ENCODE measurements around the gene JUND.

Gene JUND

DNA sequence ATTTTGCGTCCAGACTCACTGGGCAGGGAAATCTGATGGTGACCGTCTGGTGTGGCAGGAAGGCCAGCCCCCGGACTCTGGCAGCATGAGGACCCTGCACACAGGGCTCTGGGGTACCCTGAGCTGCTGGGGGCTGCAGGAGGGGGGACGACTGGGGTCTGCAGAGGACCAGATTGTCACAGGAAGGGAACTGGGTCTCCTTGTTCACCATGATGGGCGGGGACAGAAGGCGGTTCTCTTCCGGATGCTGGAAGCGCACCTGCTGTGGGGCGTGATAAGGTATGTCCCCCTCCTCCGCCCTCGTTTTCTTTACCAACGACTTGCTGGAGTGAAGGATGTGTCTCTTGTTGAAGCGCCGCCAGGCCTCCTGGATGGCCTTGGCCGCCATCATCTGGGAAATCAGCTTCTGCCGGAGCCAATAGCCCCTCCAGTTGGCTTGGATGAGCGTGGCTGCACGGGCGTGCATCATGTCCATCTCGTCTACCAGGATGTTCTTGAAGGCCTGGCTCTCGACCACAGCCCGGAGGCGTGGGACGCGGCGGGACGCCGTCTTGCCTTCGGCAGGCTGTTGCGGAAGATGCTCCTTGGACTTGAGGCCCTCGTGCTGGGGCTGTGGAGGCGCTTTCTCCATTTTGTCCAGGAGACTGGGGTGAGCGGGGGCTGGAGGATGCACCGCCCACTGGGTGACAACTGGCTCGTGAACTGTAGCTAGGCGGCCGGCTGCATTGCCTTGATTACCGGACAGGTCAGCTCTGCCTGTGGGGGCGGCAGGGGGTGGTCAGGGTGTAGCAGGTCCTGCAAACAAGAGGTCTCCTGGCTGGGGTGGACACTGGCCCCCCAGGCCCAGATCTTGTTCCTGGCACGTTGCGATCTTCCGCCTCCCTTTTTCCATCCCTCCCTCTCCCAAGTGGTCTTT, 14.4 kb downstream of the JUND start:
- no peak for DNase-seq (ENCODE audit: low spot score)

DNA sequence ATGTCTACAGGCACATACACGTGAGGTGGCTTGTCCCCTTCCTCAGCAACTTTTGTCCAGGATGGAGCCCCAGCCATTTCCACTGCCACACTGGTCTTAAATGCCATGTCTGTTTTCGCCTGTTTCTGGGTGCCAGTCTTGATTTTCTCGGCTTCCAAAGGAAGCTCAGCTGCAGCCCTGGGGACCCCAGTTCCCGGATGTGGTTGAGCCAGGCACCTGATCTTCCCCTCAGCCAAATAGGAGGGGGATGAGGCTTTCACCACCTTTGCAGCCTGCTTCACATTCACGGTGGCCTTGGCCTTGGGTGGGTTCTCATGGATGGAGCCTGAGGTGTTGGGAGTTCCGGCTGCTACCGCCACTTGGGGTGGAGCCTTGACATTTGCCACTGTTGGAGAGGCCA, 15.8 kb downstream of the JUND start:
- no peak for DNase-seq (ENCODE audit: low spot score)

DNA sequence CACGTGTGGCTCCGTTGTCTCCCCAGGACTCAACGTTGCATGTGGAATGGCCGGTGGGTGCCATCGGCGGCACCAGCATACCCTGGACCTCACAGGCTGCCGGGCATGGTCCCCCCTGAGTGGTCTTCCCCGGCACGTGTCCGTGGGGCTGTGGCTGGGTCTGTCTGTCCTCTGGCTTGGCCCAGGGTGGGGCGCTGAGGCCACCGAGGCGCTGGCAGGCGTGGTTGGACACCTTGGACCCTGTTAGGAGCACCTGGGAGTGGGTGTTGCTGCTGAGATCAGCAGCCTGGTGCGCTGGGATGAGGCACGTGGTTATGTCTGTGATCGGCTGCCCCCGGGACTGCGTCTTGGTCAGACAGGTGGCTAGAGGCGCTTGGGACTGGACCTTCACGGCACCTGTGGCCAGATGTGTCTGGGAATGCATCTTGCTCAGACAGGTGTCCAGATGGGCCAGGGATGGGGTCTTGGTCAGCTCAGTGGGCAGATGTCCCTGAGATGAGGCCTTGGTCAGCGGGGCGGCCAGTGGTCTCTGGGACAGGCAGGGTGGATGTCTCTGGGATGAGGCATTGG, 16.4 kb downstream of the JUND start:
- no peak for DNase-seq (ENCODE audit: low spot score)

DNA sequence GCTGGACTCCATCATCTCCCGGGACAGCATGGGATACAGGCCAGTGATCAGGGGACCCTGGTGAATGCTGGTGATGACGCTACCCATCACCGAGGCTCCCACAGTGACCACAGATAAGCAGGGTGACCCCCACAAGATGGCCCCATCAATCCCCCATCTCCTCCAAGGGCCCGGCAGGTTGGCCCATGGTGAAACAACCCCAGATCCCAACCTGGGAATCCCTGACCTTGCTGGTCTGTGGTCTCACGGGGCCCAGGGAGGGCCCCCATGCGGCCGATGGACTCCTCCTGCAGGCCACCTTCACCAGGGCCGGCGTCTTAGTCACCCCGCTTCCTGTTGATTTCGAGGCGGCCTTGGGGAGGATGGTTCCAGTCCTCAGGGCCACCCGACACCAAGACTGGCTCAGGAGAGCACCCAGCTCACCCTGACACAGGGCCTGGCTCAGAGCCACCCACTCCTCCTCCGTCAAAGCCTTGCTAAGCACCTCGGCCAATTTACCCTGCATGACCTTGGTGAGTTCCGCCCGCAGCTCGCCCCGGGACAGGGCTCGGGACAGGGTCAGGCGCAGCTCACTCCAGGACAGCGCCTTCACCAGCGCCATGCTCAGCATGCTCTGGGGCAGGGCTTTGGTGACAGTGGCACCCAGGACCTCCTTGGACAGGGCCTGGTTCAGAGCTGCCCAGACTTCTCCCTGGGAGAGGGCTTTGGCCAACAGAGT, 17.1 kb downstream of the JUND start:
- DNase-seq (ENCODE audit: low spot score) = no peak

DNA sequence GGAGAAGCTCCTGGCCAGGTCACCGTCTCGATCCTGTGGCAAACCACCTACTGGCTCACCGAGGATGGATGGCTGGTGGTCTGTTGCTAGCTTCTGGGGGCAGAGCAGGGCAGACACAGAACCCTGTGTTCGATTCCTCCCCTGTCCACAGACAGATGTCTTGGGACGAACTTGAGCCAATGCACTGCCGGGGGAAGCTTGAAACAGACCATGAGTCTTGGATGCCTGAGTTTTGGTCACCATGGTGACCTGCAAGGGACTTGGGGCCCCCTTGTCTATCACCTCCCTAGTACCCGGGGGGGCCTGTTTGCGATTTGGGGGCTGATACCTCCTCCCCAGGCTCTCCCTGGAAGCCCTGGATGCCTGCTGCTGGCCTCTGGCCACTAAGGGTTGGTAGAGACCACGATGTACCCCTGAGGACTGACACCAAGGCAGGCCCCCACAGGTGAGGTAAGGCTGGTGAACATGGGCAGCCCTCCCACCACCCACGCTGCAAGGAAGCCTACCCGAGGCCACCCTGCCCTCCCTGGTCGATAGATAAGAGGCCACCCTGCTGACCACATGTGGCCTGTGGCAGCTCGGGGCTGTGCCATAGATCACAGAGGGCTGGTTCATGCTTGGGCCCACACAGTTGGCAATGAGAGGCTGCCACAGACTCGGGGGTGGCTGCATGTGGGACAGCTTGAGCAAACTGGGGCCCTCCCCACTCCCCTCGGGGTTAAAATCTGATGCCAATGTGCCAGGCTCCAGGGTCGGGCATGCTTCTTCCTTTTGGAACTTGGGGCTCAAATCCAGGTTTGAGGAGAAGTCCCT, 17.9 kb downstream of the JUND start:
- no peak for DNase-seq (ENCODE audit: low spot score)

DNA sequence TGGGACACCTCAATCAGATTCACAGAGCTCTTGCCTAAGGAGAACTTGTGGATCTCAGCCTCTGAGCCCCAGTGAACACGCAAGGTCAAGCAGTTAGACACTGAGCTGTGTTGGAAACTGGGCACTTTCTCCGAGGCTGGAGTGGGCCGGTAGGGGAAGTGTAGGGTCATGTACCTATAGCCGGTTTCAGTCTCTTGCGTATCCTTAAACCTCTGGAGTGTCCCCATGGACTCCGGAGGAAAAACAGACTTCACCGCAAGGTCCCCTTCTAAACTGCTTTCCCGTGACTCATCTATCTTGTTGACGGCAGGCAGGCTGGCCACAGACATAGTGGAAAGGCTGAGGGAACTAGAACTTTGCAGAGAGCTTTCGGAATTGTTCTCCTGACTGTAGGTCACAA, 18.5 kb downstream of the JUND start:
- no peak for DNase-seq (ENCODE audit: low spot score)

DNA sequence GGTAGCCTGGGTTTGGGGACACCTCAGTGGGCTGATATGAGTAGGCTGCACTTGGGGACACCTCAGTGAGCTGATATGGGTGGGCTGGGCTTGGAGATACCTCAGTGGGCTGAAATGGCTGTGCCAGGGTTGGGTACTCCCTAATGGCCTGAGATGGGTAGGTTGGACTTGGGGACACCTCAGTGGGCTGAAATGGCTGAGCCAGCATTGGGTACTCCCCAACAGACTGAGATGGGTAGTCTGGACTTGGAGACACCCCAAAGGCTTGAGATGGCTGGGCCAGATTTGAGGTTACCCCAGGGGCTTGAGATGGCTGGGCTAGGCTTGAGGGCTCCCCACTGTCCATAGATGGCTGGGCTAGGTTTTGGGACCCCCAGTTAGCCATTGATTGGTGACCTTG, 19.3 kb downstream of the JUND start:
- no peak for DNase-seq (ENCODE audit: low spot score)

DNA sequence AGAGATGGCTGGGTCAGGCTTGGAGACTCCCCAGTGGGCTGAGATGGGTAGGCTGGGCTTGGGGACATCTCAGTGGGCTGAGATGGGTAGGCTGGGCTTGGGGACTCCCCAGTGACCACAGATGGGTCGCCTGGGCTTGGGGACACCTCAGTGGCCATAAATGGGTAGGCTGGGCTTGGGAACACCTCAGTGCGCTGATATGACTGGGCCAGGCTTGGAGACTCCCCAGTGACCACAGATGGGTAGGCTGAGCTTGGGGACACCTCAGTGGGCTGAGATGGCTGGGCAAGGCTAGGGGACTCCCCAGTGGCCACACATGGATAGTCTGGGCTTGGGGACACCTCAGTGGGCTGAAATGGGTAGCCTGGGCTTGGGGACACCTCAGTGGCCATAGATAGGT, 19.9 kb downstream of the JUND start:
- no peak for DNase-seq (ENCODE audit: low spot score)

DNA sequence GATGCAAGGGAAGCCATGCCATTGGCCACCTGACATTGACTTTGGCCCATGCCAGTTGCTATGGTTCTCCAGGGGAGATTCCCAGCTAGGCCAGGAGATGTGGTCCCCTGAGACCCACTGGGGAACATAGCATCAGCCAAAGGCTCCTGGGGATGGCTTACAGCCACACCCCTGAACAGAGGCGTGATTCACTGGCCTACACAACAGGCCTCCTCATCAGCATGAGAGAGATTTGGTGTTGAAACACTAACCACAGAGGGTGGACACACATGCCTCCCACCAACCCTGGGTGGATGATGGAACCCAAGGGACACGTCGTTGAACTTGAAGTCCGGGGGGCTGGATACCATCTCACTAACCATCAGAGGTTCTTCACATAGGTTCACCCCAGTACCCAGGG, 21.5 kb downstream of the JUND start:
- DNase-seq (ENCODE audit: low spot score) = no peak

DNA sequence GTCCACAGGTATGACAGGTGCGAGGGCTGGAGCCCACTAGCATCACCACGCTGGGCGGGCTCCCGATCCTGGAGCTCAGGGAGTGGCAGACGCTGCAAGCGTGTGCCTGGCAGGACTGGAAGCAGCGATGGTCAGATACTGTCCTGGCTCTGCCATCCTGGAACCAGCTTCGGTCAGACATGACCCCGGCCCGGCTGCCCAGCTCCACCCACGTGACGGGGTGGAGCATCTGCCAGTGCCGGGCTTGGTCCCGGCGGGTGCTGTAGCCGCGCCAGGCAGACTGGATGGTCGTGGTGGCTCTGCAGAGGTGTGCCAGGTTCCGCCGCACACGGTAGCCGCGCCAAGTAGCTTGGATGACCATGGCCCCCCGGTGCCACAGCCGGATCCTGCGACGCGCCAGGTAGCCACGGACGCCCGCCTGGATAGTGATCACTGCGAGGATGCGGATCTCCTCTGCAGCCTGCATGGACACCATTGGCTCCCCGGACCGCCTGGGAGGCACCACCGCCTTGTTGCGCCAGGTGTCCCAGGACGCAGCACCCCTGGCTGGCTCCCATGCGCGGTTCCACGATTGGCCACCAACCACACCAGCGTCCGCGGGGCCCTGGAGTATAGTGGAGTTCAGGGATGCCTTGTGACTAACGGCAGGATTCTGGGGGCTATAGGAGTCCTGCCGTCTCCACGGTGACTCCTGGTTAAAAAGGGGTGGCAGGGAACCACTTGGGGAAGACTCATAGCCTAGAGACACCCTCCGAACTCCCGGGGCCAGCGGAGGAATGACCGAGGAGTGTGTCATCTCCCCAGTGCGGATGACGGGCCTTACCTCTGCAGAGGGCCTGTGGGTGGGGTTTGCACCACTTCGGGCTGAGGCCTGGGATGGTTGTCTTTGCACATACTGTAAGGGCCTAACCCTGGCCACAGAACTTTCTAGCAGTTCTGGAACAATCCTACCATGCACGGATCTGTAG, 23.6 kb downstream of the JUND start:
- no peak for DNase-seq (ENCODE audit: low spot score)

DNA sequence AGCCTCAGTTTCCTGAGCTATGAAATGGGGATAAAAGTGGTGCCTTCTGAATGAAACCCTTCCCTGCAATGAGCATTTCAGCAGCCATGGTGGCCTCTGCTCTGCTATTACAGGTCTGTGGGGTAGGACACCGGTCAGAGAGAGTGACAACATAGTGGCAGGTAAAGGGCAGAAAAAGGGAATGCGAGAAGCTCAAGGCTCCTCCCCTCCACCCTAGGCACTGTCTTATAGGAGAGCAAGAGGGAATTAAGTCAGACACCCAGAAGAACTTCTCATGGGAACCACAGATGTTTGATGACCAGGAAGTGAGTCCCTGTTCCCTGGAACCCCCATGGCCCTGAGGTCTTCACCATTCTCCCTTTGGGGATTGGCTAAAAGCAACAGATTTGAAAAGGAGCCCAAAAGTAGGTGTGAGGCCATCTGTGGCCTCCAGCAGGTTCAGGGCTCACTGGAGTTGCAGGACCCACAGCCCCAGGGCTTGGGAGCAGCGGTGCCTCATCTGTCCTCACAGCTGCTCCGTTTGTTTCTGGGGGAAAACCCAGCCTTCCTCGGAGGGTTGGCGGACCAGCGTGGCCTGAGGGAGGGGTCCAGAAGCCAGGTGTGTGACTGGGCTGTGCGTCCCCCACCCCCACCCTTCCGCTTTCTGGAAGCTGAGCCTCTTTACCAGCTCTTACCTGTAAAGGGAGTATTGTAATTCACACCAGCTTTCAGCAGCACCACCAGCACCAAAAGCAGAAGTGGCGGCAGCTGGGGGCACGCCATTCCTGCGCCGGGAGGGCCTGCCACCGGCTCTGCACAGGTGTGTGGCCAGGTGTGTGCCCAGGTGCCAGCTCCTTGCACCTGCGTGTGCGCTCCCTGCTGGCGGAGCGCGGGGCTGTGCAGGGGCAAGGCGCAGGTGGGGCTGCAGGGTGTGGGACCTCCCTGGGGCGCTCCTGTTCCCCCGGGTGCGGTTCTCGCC, 26.6 kb downstream of the JUND start:
- no peak for DNase-seq (ENCODE audit: low spot score)

DNA sequence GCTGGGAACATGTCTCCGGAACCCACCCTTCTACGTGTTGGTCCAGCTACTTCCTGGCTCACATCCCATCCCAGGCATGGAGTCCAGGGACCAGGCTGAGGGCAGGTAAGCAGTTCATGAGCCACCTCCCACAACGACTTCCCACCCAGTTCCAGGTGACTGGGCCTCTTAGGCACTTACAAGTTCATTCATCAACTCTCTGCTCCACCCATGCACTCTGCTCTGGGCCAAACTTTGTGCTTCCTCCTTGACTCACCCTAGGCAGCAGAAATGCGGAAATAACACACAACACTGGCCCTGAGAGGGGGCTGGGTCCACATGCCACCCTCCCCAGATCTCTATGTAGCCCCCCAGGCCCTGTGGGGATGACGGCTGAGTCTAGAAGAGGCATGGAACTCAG, 27.7 kb downstream of the JUND start:
- DNase-seq (ENCODE audit: low spot score) = no peak

DNA sequence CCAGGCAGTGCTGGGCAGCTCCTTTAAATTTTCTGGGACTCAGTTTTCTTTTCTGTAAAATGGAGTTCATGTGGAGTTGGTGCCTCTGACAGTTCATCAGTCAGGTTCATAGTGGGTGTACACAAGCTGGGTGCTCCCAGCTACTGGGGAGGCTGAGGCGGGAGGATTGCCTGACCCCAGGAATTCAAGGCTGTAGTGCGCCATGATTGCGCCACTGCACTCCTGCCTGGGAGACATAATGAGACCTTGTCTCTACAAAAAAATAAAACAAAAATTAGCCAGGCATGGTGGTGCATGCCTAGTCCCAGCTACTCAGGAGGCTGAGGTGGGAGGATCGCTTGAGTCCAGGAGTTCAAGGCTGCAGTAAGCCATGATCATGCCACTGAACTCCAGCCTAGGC, 28.3 kb downstream of the JUND start:
- DNase-seq (ENCODE audit: low spot score) = no peak

DNA sequence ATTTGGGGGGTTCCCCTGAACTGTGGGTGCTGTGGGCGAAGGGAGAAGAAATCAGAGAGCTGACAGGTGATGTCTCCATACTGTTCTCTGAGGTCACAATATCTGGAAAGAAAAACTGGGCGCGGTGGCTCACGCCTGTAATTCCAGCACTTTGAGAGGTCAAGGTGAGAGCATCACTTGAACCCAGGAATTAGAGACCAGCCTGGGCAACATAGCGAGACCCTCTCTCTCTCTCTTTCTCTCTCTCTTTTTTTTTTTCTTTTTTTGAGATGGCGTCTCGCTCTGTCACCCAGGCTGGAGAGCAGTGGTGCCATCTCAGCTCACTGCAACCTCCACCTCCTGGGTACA, 29.1 kb downstream of the JUND start:
- DNase-seq (ENCODE audit: low spot score) = no peak

DNA sequence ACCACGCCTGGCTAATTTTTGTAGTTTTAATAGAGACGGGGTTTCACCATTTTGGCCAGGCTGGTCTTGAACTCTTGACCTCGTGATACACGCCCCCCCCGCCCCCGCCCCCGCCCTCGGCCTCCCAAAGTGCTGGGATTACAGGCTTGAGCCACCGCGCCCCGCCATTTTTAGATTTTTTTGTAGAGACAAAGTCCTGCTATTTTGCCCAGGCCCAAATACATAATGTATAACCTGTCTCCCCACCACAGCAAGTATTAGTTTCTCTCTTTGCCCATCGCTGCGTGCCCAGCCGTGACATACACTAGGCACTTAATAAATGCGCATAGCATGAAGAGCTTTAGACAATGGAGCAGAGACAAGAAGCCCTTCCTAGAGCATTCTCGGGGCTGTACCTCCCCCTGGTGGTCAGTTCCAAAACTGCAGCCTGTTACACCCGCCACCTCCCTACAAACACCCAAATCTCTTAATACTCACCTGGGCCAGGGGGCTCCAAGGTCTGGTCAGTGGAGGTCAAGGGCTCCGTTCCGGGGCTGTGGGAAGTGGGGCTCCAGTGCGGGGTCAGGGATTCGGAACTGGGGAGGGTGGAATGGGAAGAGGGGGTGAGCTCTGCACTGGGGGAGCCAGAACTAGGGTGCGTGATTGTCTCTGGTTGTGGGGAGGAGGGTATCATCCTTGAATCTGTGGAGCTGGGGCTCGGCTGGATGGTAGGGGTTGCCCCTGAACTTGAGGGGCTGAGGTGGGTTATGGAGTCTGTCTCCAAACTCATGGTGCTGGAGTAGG, 29.6 kb downstream of the JUND start:
- peak; percentile 62 for DNase-seq (ENCODE audit: low spot score)

DNA sequence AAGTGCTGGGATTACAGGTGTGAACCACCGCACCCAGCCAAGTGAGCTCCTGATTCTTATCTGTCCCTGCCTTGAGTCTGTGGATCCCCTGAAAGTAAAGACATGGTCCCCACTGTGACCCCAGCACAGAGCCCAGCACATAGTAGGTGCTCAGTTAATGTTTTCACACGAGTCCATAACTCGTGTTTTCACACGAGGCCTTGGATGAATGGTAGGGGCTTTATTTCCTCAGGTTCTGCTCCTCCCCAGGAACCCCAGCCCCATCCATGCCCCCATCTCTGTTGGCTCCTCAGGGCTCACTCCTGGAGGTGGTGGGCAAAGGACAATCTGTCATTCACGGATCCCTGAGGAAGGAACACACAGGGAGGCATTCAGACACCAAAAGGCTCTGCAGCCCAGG, 31.6 kb downstream of the JUND start:
- DNase-seq (ENCODE audit: low spot score) = no peak

DNA sequence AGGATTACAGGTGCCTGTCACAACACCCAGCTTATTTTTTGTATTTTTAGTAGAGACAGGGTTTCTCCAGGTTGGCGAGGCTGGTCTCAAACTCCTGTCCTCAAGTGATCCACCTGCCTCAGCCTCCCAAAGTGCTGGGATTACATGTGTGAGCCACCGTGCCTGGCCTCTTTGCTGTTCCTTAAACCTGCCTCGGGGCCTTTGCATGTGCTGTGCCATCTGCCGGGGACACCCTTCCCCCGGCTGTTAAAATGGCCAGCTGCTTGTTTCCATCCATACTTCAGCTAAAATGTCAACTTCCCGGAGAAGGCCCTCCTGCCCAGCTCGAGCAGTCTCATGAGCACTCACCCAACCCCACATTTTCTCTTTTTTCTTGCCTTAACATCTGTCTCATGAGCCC, 36.1 kb downstream of the JUND start:
- no peak for DNase-seq (ENCODE audit: low spot score)

DNA sequence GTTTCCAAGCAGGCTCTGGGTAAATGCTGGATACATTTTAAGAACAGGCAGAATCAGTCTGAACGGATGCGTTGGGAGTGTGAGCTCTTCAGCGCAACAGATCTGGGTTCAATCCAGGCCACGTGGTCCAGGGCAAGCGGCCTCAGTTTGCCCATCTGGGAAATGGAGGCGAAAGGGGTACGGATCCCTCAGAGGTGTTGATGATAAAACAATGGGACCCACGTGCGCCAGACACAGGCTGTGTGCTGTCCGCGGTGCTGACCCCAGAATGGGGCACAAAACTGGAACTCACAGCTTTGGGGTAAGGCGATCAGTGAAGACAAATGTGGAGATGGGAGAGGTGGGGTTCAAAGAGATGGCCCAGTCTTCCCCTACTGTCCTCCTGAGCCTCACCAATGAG, 42.1 kb downstream of the JUND start:
- no peak for DNase-seq (ENCODE audit: low spot score)

DNA sequence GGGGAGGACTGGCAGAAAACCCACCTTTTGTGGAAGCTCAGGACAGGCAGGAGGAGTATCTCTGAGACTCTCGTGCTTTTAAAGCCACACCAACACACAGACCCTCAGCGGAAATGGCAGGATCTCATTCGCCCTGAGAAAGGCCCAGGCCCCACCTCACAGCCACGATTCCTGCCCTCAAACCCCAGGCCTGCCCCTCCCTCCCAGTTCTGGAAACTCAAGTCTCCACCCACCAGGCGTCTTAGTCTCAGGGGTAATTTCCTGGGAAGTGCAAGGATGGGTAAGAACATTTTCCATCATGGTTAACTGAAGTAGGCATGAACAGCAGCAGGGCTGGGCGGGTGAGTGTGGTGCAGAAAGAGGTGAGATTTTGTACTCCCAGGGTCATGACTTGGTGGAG, 47.2 kb downstream of the JUND start:
- no peak for DNase-seq (ENCODE audit: low spot score)

Measured in putamen (tissue), 1 donor.